ENCODE data around the gene STARD10. TPM values are rescaled to one million over a fixed set of nuclear protein-coding genes. Genes with fewer than 3 reads are reported as not detected.

Gene STARD10
- total RNA-seq, 2 experiments from 2014 or later, result 8.1 to 8.6 TPM

- no peaks in the 10 kb centered on the region for H3K36me3 Mint-ChIP-seq (ENCODE audit: low read depth)
- no peaks in the 10 kb centered on the region for H3K9me3 Mint-ChIP-seq
- CTCF ChIA-PET, result interaction anchor here (0.9 to 1.5 kb wide), 3 partner anchors 9 to 441 kb away, joined by 3 to 5 read pairs (median 4); no protein-coding TSS in a partner anchor
- intact Hi-C loops (cut with micrococcal nuclease), result no loop called here
- ATAC-seq (no peak), DNase-seq (no peak)
- no peak overlapping the region for H3K27ac Mint-ChIP-seq
- no peaks in the 10 kb centered on the region for H3K27me3 Mint-ChIP-seq
- H3K4me3 Mint-ChIP-seq, result no peak overlapping the region
- peaks cover 16% of the 10 kb centered on the region for H3K4me1 Mint-ChIP-seq (ENCODE audit: low read depth)
- no peak for TF ChIP-seq CTCF (IDR thresholded peaks at IDR 0.05)
- POLR2A ChIA-PET, result interaction anchor here (0.6 to 1.2 kb wide), 3 partner anchors 16 to 1022 kb away, joined by 3 to 8 read pairs (median 3); no protein-coding TSS in a partner anchor
Observed at GRCh38 chr11:72766152-72766902, 27.5 kb downstream of the STARD10 start.

GRCh38 chr11:72764503-72764902, 29.3 kb downstream of the STARD10 start:
- intact Hi-C loops (cut with micrococcal nuclease), result no loop called here
- POLR2A ChIA-PET, result interaction anchor here (0.6 kb wide), 1 partner anchor 31 kb away, joined by 3 read pairs; no protein-coding TSS in a partner anchor
- H3K36me3 Mint-ChIP-seq (ENCODE audit: low read depth), result no peaks in the 10 kb centered on the region
- H3K4me3 Mint-ChIP-seq, result no peak overlapping the region
- no peaks in the 10 kb centered on the region for H3K9me3 Mint-ChIP-seq
- no peaks in the 10 kb centered on the region for H3K27me3 Mint-ChIP-seq
- no peak overlapping the region for H3K27ac Mint-ChIP-seq
- CTCF ChIA-PET, result no interaction called here
- peaks cover 16% of the 10 kb centered on the region for H3K4me1 Mint-ChIP-seq (ENCODE audit: low read depth)
- TF ChIP-seq CTCF (IDR thresholded peaks at IDR 0.05), result no peak
- ATAC-seq, result no peak
- DNase-seq, result no peak

- Mint-ChIP-seq H3K4me3 (no peak overlapping the region), H3K27ac (no peak overlapping the region), H3K36me3 (ENCODE audit: low read depth) (no peaks in the 10 kb centered on the region), H3K4me1 (ENCODE audit: low read depth) (peaks cover 16% of the 10 kb centered on the region), H3K27me3 (no peaks in the 10 kb centered on the region), H3K9me3 (no peaks in the 10 kb centered on the region)
- intact Hi-C loops (cut with micrococcal nuclease), result no loop called here
- TF ChIP-seq CTCF (IDR thresholded peaks at IDR 0.05), result no peak
- POLR2A ChIA-PET, result no interaction called here
- DNase-seq, result no peak
- CTCF ChIA-PET, result no interaction called here
- no peak for ATAC-seq
Observed at GRCh38 chr11:72763823-72764222, 30.0 kb downstream of the STARD10 start.

GRCh38 chr11:72762641-72763304, 31.1 kb downstream of the STARD10 start:
- ChIA-PET CTCF (interaction anchor here (1.4 kb wide), 1 partner anchor 32 kb away, joined by 3 read pairs; no protein-coding TSS in a partner anchor), POLR2A (interaction anchor here (1.0 kb wide), 1 partner anchor 50 kb away, joined by 3 read pairs; no protein-coding TSS in a partner anchor)
- no peak overlapping the region for H3K27ac Mint-ChIP-seq
- no peak for TF ChIP-seq CTCF (IDR thresholded peaks at IDR 0.05)
- DNase-seq, result peak; percentile 59
- no peaks in the 10 kb centered on the region for H3K9me3 Mint-ChIP-seq
- intact Hi-C loops (cut with micrococcal nuclease), result no loop called here
- peaks cover 16% of the 10 kb centered on the region for H3K4me1 Mint-ChIP-seq (ENCODE audit: low read depth)
- no peak overlapping the region for H3K4me3 Mint-ChIP-seq
- peak; percentile 93 for ATAC-seq
- H3K36me3 Mint-ChIP-seq (ENCODE audit: low read depth), result no peaks in the 10 kb centered on the region
- H3K27me3 Mint-ChIP-seq, result no peaks in the 10 kb centered on the region
